H1 (cell line): ENCODE data around the gene ATP5F1E. TPM values are rescaled to one million over a fixed set of nuclear protein-coding genes. Genes with fewer than 3 reads are reported as not detected.

Experiments
- CTCF ChIA-PET: fragments of 300-600 bp; sonication (Branson Sonifier 250); formaldehyde crosslinking; loops from one replicate; lab custom pipeline; 2021; ENCODE audit not compliant: partially characterized antibody; lab: Charles Lee
- POLR2A ChIA-PET: fragments of 300-600 bp; sonication (Branson Sonifier 250); formaldehyde crosslinking; loops from one replicate; lab custom pipeline; 2021; ENCODE audit warnings: inconsistent platforms; ENCODE audit not compliant: partially characterized antibody; lab: Charles Lee
- DNase-seq, 2 experiments: peaks; one replicate each; pipeline versions ENCODE4 v3.0.0 to v3.0.0-alpha.2; 2010 to 2022; ENCODE audit warnings: low spot score in 2 of 2, low read depth in 1 of 2, mixed read lengths in 1 of 2
- FAIRE-seq: peaks from 2 replicates; lab custom pipeline; 2011; peaks lifted over from hg19 to GRCh38; lab: Jason Lieb, UNC
- H2AFZ ChIP-seq: 2 replicates; pipeline ENCODE4 v1.8.1; 2012; ENCODE audit warnings: low read length, inconsistent platforms
- H2AK5ac ChIP-seq: 2 replicates; pipeline ENCODE4 v1.6.1; 2013; ENCODE audit warnings: low read depth, low read length
- H2BK120ac ChIP-seq: replicated peaks from 2 replicates; pipeline ENCODE3; 2013; ENCODE audit warnings: low read depth, low read length, inconsistent platforms
- H2BK12ac ChIP-seq: 2 replicates; pipeline ENCODE4 v1.6.1; 2013; ENCODE audit warnings: low read depth, low read length
- H2BK15ac ChIP-seq: 2 replicates; pipeline ENCODE4 v1.6.1; 2013; ENCODE audit warnings: low read length
- H2BK20ac ChIP-seq: 2 replicates; pipeline ENCODE4 v1.6.1; 2013; ENCODE audit warnings: low read length
- H2BK5ac ChIP-seq: 2 replicates; pipeline ENCODE4 v1.6.1; 2013; ENCODE audit warnings: low read depth, low read length
- H3K14ac ChIP-seq: 2 replicates; pipeline ENCODE4 v1.6.1; 2013; ENCODE audit warnings: inconsistent platforms; ENCODE audit not compliant: insufficient read length
- H3K18ac ChIP-seq: 2 replicates; pipeline ENCODE4 v1.6.1; 2013; ENCODE audit warnings: low read length; ENCODE audit errors: extremely low read depth
- H3K23ac ChIP-seq: 2 replicates; pipeline ENCODE4 v1.6.1; 2013; ENCODE audit warnings: inconsistent platforms; ENCODE audit not compliant: insufficient read length
- H3K23me2 ChIP-seq: 2 replicates; pipeline ENCODE4 v1.6.1; 2013; ENCODE audit warnings: low read depth, low read length
- H3K27ac ChIP-seq: 2 replicates; pipeline ENCODE4 v1.6.1; 2011; ENCODE audit warnings: low read depth, low read length, inconsistent platforms
- H3K27me3 ChIP-seq, 4 experiments: replicated peaks in 1 of 4; 1 replicate in 1 of 4; 2 replicates in 3 of 4; pipeline versions ENCODE4 v1.6.1 to v1.8.1; 2011 to 2013; ENCODE audit warnings: low read length in 3 of 4, mild to moderate bottlenecking in 3 of 4, inconsistent platforms in 2 of 4, mixed read lengths in 2 of 4, moderate library complexity in 1 of 4; ENCODE audit not compliant: control insufficient read depth in 3 of 4, insufficient read depth in 3 of 4; ENCODE audit errors: extremely low read depth in 1 of 4
- H3K36me3 ChIP-seq, 4 experiments: 2 replicates each; pipeline versions ENCODE4 v1.6.1 to v1.8.1; 2011 to 2013; ENCODE audit warnings: mild to moderate bottlenecking in 4 of 4, low read length in 3 of 4, moderate library complexity in 2 of 4, control low read depth in 1 of 4, inconsistent platforms in 1 of 4; ENCODE audit not compliant: insufficient read depth in 4 of 4, control insufficient read depth in 2 of 4
- H3K4ac ChIP-seq: replicated peaks from 2 replicates; pipeline ENCODE3; 2013; ENCODE audit warnings: low read length, low read depth, mixed read lengths, inconsistent platforms; ENCODE audit not compliant: insufficient read length
- H3K4me1 ChIP-seq, 4 experiments: replicated peaks in 1 of 4; 1 replicate in 1 of 4; 2 replicates in 3 of 4; pipeline versions ENCODE4 v1.6.1 to v1.8.1; 2011 to 2013; ENCODE audit warnings: low read length in 3 of 4, inconsistent platforms in 2 of 4, mixed read lengths in 1 of 4; ENCODE audit not compliant: insufficient read depth in 4 of 4, control insufficient read depth in 3 of 4
- H3K4me2 ChIP-seq, 2 experiments: 2 replicates each; pipeline versions ENCODE4 v1.6.1 to v1.8.1; 2011 to 2013; ENCODE audit warnings: low read depth in 2 of 2, low read length in 2 of 2, control low read depth in 1 of 2, inconsistent platforms in 1 of 2, mild to moderate bottlenecking in 1 of 2; ENCODE audit not compliant: insufficient read depth in 1 of 2
- H3K4me3 ChIP-seq, 4 experiments: fragments of 200-600, 300-600 bp in 1 of 4; sonication (generic), shearing (Covaris generic), sonication (Bioruptor Twin) in 1 of 4; 2 replicates each; pipeline versions ENCODE4 v1.5.1 to v1.8.1; 2011 to 2016; ENCODE audit warnings: low read length in 4 of 4, low read depth in 3 of 4, control low read depth in 2 of 4, inconsistent platforms in 2 of 4, mild to moderate bottlenecking in 2 of 4, mixed read lengths in 1 of 4, moderate library complexity in 1 of 4; ENCODE audit not compliant: insufficient read depth in 2 of 4; ENCODE audit errors: extremely low read depth in 1 of 4
- H3K56ac ChIP-seq: replicated peaks from 2 replicates; pipeline ENCODE3; 2013; ENCODE audit warnings: low read depth, mild to moderate bottlenecking, mixed read lengths, low read length, inconsistent platforms; ENCODE audit not compliant: insufficient read length
- H3K79me1 ChIP-seq: 2 replicates; pipeline ENCODE4 v1.6.1; 2013; ENCODE audit warnings: low read depth, low read length, control low read depth
- H3K79me2 ChIP-seq, 2 experiments: 2 replicates each; pipeline versions ENCODE4 v1.6.1 to v1.8.1; 2012 to 2013; ENCODE audit warnings: low read length in 2 of 2, mild to moderate bottlenecking in 2 of 2, inconsistent platforms in 1 of 2; ENCODE audit not compliant: insufficient read depth in 2 of 2, control insufficient read depth in 1 of 2
- H3K9ac ChIP-seq, 4 experiments: replicated peaks in 1 of 4; 1 replicate in 1 of 4; 2 replicates in 3 of 4; pipeline versions ENCODE4 v1.6.1 to v1.8.1; 2011 to 2013; ENCODE audit warnings: low read depth in 3 of 4, low read length in 3 of 4, control low read depth in 2 of 4, mild to moderate bottlenecking in 2 of 4, moderate library complexity in 2 of 4, inconsistent platforms in 1 of 4; ENCODE audit errors: extremely low read depth in 1 of 4
- H3K9me3 ChIP-seq, 2 experiments: 2 replicates each; pipeline versions ENCODE4 v1.6.1 to v1.8.1; 2012 to 2013; ENCODE audit warnings: mild to moderate bottlenecking in 2 of 2, moderate library complexity in 2 of 2, control low read depth in 1 of 2, inconsistent platforms in 1 of 2, low read depth in 1 of 2, low read length in 1 of 2, mixed read lengths in 1 of 2; ENCODE audit not compliant: insufficient read depth in 2 of 2
- H4K20me1 ChIP-seq, 2 experiments: replicated peaks in 1 of 2; 2 replicates each; pipeline versions ENCODE3 to v1.8.1; 2011 to 2013; ENCODE audit warnings: inconsistent platforms in 2 of 2, low read length in 2 of 2, mild to moderate bottlenecking in 1 of 2; ENCODE audit not compliant: insufficient read depth in 2 of 2, control insufficient read depth in 1 of 2
- H4K5ac ChIP-seq: 2 replicates; pipeline ENCODE4 v1.6.1; 2013; ENCODE audit warnings: low read length, low read depth, mixed read lengths, inconsistent platforms; ENCODE audit not compliant: insufficient read length
- H4K8ac ChIP-seq: 2 replicates; pipeline ENCODE4 v1.8.0; 2013; ENCODE audit warnings: mild to moderate bottlenecking, moderate library complexity, low read length, inconsistent platforms; ENCODE audit not compliant: insufficient read depth; ENCODE audit errors: extremely low read depth
- H4K91ac ChIP-seq: replicated peaks from 2 replicates; pipeline ENCODE3; 2013; ENCODE audit warnings: low read length, mixed read lengths, inconsistent platforms; ENCODE audit not compliant: insufficient read length
- BCL11A ChIP-seq, 2 experiments: IDR thresholded peaks; one replicate each; pipeline ENCODE4 v1.6.1; 2011; ENCODE audit warnings: low read depth in 2 of 2, low read length in 2 of 2, mild to moderate bottlenecking in 2 of 2
- CREB1 ChIP-seq: IDR thresholded peaks from 2 replicates; pipeline ENCODE4 v1.6.1; 2012; ENCODE audit warnings: inconsistent platforms
- NRF1 ChIP-seq: IDR thresholded peaks from 2 replicates; pipeline ENCODE4 v1.6.1; 2011; ENCODE audit warnings: mild to moderate bottlenecking, low read depth, low read length, improper control_type of control experiment
- PHF8 ChIP-seq: fragments of 200-600 bp; sonication (generic); conservative IDR thresholded peaks from 2 replicates; pipeline ENCODE4 v1.7.1; 2012; ENCODE audit warnings: low read depth, mild to moderate bottlenecking, inconsistent platforms, low read length, moderate library complexity
- RFX5 ChIP-seq: IDR thresholded peaks from 2 replicates; pipeline ENCODE4 v1.6.1; 2011; ENCODE audit warnings: low read depth, low read length, improper control_type of control experiment, borderline replicate concordance
- SAP30 ChIP-seq: fragments of 300-600 bp; sonication (generic); IDR thresholded peaks from 2 replicates; pipeline ENCODE4 v1.7.1; 2012; ENCODE audit warnings: low read length, moderate library complexity, mild to moderate bottlenecking, inconsistent platforms; ENCODE audit not compliant: insufficient read depth, insufficient replicate concordance
- SP1 ChIP-seq: IDR thresholded peaks from 2 replicates; pipeline ENCODE4 v1.6.1; 2011; ENCODE audit warnings: low read depth, low read length
- ZNF274 ChIP-seq: IDR thresholded peaks from 2 replicates; pipeline ENCODE4 v1.7.0; 2012; ENCODE audit warnings: low read length, borderline replicate concordance; ENCODE audit errors: extremely low read depth
- WGBS, 2 experiments: shearing (Covaris generic) in 1 of 2; methylation state at CpG; one replicate each; pipeline versions ENCODE4 v1.1.6 to v1.1.7; 2013 to 2015; ENCODE audit warnings: low lambda C conversion rate in 2 of 2, mixed read lengths in 2 of 2, inconsistent platforms in 1 of 2, low coverage in 1 of 2, missing lambda C conversion rate in 1 of 2; ENCODE audit not compliant: insufficient replicate concordance in 2 of 2, insufficient coverage in 1 of 2, insufficient read length in 1 of 2; ENCODE audit errors: extremely low coverage in 1 of 2, missing lambda C conversion rate in 1 of 2; 5-methylcytosine and 5-hydroxymethylcytosine counted together
- polyA plus RNA-seq, 7 experiments: library from polyadenylated mRNA; depleted of rRNA in 3 of 7; stranded (reverse) in 5 of 7; unstranded in 2 of 7; fragments of >200 nt in 5 of 7; fragments of 200-250 nt in 2 of 7; gene quantifications; 1 replicate in 5 of 7; 2 replicates in 1 of 7; 4 replicates in 1 of 7; pipeline versions ENCODE4 v1.2.1 to v1.2.3, GENCODE V29; 2011 to 2013; ENCODE audit warnings: missing spikeins in 2 of 7, mixed read lengths in 2 of 7
- total RNA-seq: library from RNA; stranded (reverse); fragmentation: NEBNext Ultra II Directional; extraction: Animal tissue kit (Norgen Biotek cat#: 25700); gene quantifications from 2 replicates; pipeline ENCODE4 v1.2.1, GENCODE V29; 2021

The ATP5F1E gene
- total and polyA plus RNA-seq, 2 of the 8 experiments (the other 6 are each of a cell fraction or from before 2014, with no cell fraction given), result 15.7 to 47.8 TPM

DNA sequence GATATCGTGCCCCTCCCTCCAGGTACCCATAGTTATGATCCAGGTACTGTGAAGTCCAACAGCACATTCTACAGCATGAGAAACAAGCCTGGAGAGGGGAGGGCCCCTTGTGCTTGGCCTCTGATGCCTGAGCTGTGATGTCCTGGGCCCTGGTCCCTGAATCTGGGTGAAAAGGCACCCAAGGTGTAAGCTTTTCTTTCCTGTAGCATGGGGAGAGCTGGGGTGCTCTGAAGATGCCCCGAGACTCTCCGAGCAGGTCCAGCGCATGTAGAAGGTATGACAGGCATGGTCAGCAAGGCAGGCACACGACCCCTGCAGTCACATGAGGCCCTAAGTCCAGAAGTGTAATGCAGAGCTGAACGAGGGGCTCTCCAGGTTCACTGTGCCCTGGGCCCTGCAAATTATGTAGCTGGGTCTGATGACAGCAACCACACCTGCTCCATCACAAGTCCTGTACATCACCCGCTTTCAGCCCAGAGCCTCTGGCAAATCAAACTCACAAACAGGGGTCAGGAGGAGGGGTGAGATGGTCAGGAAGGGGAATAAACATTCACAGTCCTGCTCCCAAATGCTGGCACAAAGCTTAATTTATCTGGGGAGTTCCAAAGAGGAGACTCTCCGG, 23.3 kb downstream of the ATP5F1E start:
- 85% methylated on average over 8 of the region's 8 CpGs; no CpG with 5 or more reads in 1 of the 2 experiments for WGBS, 2 experiments
- no peaks in the 10 kb centered on the region for H3K9me3 ChIP-seq
- H3K27me3 ChIP-seq, result peaks cover 0 to 12% (median 5%) of the 10 kb centered on the region in 4 experiments; a peak in 4 of 7 replicates
- no peak overlapping the region for H3K4me3 ChIP-seq
- ChIA-PET CTCF (interaction anchor here (0.6 to 1.4 kb wide), 8 partner anchors 9 to 448 kb away, joined by 3 to 8 read pairs (median 3); partner anchors contain the start of gene ATP5F1E), POLR2A (interaction anchor here (1.0 to 1.9 kb wide), 7 partner anchors 9 to 27 kb away, joined by 3 to 6 read pairs (median 3); partner anchors contain the start of gene NELFCD)
- no peak overlapping the region for H3K56ac ChIP-seq
- H2BK5ac ChIP-seq, result no peak overlapping the region
- no peak overlapping the region for H3K18ac ChIP-seq
- H2AFZ ChIP-seq, result no peak overlapping the region
- H3K23ac ChIP-seq, result no peak overlapping the region
- no peak overlapping the region for H3K9ac ChIP-seq
- H2BK15ac ChIP-seq, result no peak overlapping the region
- peaks cover 0 to 8% (median 7%) of the 10 kb centered on the region in 4 experiments; a peak in 3 of 7 replicates for H3K4me1 ChIP-seq
- H3K4me2 ChIP-seq, result no peak overlapping the region
- no peak overlapping the region for H2BK120ac ChIP-seq
- H3K23me2 ChIP-seq, result peaks cover 2% of the 10 kb centered on the region; the same call in 1 of the 2 replicates
- H3K36me3 ChIP-seq, result no peaks in the 10 kb centered on the region
- peaks cover 0 to 2% of the 10 kb centered on the region in 2 experiments for H4K20me1 ChIP-seq
- DNase-seq (no peak), FAIRE-seq (no peak)
- H3K14ac ChIP-seq, result no peak overlapping the region
- no peak overlapping the region for H3K4ac ChIP-seq
- H3K79me2 ChIP-seq, result no peaks in the 10 kb centered on the region
- H2BK20ac ChIP-seq, result no peak overlapping the region
- H3K79me1 ChIP-seq, result no peaks in the 10 kb centered on the region
- H2BK12ac ChIP-seq, result no peak overlapping the region
- no peak overlapping the region for H4K5ac ChIP-seq
- H4K8ac ChIP-seq, result no peak overlapping the region
- H2AK5ac ChIP-seq, result no peak overlapping the region
- no peak overlapping the region for H3K27ac ChIP-seq
- TF ChIP-seq SP1 (no peak), RFX5 (no peak), SAP30 (no peak), ZNF274 (no peak), CREB1 (no peak), BCL11A (IDR thresholded peaks at IDR 0.05; ENCODE audit: low read depth in 2 of 2, low read length in 2 of 2) (no peak), NRF1 (no peak), PHF8 (no peak)
- H4K91ac ChIP-seq, result no peak overlapping the region
